Neural progenitor cell (in vitro differentiated cells): ENCODE measurements around the gene GRIK2.
"Not testable (repeated sequence)": the region's sequence is repeated elsewhere in the genome, so short reads cannot be mapped to it uniquely, and the experiment has no call there.

Experiments
- EZH2 ChIP-seq: fragments of 200-600 bp; sonication (generic); IDR thresholded peaks from 2 replicates; pipeline ENCODE4 v1.6.1; 2017; ENCODE audit warnings: antibody characterized with exemption, mild to moderate bottlenecking, moderate library complexity
- EZH2phosphoT487 ChIP-seq: fragments of 200-600 bp; sonication (generic); IDR thresholded peaks from 2 replicates; pipeline ENCODE4 v1.6.1; 2017; ENCODE audit warnings: antibody characterized with exemption
- TF ChIP-seq, protein P1 (sequence below): fragments of 200-600 bp; sonication (generic); IDR thresholded peaks from 2 replicates; pipeline ENCODE4 v1.5.1; 2017; ENCODE audit warnings: antibody characterized with exemption, mild to moderate bottlenecking

- TF ChIP-seq EZH2, EZH2phosphoT487: not testable (repeated sequence)
- TF ChIP-seq, protein P1, sequence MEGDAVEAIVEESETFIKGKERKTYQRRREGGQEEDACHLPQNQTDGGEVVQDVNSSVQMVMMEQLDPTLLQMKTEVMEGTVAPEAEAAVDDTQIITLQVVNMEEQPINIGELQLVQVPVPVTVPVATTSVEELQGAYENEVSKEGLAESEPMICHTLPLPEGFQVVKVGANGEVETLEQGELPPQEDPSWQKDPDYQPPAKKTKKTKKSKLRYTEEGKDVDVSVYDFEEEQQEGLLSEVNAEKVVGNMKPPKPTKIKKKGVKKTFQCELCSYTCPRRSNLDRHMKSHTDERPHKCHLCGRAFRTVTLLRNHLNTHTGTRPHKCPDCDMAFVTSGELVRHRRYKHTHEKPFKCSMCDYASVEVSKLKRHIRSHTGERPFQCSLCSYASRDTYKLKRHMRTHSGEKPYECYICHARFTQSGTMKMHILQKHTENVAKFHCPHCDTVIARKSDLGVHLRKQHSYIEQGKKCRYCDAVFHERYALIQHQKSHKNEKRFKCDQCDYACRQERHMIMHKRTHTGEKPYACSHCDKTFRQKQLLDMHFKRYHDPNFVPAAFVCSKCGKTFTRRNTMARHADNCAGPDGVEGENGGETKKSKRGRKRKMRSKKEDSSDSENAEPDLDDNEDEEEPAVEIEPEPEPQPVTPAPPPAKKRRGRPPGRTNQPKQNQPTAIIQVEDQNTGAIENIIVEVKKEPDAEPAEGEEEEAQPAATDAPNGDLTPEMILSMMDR: not testable (repeated sequence)
Observed at GRCh38 chr6:101638865-101639264, 245.4 kb downstream of the GRIK2 start.
